GM19043 (cell line): Measurements from ENCODE around the gene ARHGEF17.

Source experiments
- ATAC-seq: cut with Tn5 transposase; IDR thresholded peaks from one replicate; pipeline ENCODE4 v1.9.1; 2021; ENCODE audit warnings: low read depth; ENCODE audit not compliant: unreplicated experiment

ARHGEF17 gene

DNA sequence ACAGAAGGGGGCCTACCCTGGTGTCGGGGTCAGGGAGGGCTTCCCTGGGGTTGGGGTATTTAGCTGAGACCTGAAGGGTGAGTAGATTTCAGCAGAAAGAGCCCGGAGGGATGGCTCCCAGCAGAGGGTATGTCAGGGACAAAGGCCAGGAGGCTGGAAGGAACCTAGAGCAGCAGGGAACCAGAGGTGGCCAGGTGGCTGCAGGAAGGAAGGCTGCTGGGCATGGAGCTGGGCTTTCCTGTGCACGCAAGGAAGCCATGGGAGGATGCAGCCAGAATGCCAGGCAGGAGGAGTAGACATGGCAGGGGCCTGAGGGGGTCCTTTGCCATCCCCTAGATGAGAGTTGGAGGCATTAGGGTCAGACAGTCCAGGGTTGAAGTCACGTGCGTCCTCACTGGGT, 40.8 kb downstream of the ARHGEF17 start:
- ATAC-seq: no peak

DNA sequence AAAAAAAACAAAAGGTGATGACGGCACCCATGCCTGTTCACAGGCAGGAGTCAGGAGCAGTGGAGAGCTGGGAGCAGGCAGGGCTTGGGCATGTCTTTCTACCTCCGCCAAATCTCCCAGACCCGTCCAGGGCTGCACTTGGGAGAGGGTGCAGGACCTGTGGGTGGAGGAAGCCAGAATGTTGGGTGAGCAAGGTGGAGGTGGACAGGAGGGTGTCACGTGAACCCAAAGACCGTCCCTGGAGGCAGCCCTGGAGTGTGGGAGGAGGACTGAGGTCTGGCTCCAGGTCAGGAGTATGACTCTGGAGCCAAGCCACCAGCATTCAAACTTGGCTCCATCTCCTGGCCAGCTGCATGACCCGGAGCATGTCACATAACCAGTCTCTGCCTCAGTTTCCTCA, 41.6 kb downstream of the ARHGEF17 start:
- no peak for ATAC-seq

GRCh38 chr11:73350908-73351636, 43.0 kb downstream of the ARHGEF17 start:
- no peak for ATAC-seq

- no peak for ATAC-seq
Observed at GRCh38 chr11:73353422-73353821, 45.3 kb downstream of the ARHGEF17 start.

- ATAC-seq: no peak
Observed at GRCh38 chr11:73355109-73355508, 47.0 kb downstream of the ARHGEF17 start.

DNA sequence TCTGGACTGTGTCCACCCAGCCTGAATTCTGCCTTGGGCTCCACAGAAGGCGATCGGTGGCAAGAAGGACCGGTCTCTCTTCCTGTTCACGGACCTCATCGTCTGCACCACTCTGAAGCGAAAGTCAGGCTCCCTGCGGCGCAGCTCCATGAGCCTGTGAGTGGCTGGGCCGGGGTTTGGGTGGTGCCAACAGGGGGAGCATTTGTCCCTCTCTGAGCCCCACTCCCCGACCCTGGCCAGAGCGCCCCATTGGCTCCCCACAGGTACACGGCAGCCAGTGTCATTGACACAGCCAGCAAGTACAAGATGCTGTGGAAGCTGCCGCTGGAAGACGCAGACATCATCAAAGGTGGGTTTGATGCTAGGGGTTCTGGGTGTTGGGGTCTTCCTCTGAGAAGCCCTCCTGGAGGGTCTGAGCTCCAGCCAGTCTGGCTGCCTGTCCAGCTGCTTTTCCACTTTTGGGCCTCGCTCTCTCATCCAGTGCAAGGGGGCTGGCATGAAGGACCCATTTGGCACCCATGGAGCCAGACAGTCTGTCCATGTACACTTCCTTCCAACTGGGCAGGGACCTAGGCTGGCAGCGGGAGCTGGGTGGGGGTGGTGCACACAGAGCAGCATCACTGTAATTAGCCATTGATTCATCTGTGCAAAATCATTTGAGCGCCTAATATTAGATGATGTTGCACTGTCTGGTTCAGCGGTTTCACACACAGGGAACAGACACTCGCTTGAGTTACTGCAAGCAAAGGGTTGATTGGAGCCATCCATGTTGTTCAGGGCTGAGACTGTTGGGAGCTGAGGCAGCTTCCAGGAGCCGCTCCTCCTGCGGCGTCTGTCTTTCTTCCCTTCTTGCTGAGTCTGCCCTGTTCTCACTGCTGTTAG, 49.1 kb downstream of the ARHGEF17 start:
- no peak for ATAC-seq

DNA sequence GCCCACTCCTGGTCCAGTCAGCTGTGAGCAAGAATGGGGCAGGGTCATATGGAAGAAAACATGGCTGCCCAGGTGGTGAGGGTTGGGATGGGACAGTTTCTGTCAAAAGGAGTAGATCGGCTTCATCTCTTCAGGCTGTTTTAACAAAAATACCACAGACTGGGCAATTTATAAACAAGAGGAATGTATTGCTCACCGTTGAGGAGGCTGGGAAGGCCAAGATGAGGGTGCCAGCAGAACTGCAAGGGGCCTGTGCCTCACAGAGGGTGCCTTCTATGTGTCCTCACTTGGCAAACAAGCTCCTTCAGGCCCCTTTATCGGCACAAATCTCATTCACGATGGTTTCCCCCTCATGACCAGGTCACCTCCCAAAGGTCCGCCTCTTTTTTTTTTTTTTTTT, 50.0 kb downstream of the ARHGEF17 start:
- ATAC-seq: no peak

GRCh38 chr11:73359341-73359740, 51.3 kb downstream of the ARHGEF17 start:
- ATAC-seq: no peak

- no peak for ATAC-seq
Observed at GRCh38 chr11:73359930-73360742, 52.1 kb downstream of the ARHGEF17 start.

DNA sequence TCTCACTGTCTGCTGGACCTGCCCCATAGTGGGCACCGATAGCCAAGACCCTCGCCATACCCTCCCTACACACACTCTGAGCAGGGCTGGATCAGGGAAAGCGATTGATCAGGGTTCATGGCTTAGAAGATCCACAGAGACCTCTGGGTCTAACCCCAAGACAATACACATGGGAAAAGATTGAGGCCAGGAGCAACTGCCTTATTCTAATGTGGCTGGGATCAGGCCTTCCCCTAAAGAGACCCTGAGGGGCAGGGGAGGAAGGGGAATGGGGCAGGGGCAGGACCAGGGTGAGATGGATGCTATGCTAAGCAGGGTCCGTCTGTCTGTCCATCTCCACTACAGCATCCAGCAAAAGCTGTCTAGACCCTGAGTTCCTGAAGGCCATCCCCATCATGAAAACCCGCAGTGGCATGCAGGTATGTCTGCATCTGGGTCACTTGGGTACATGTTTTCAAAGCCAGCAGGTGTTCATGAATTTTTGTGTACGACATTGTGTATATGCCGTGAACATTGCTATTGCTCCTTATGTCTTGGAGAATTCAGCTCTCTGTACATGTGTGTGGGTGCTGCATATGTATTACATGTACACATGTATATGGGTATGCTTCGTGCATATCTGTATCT, 52.8 kb downstream of the ARHGEF17 start:
- ATAC-seq: no peak

GRCh38 chr11:73361953-73362776, 54.1 kb downstream of the ARHGEF17 start:
- ATAC-seq: no peak

DNA sequence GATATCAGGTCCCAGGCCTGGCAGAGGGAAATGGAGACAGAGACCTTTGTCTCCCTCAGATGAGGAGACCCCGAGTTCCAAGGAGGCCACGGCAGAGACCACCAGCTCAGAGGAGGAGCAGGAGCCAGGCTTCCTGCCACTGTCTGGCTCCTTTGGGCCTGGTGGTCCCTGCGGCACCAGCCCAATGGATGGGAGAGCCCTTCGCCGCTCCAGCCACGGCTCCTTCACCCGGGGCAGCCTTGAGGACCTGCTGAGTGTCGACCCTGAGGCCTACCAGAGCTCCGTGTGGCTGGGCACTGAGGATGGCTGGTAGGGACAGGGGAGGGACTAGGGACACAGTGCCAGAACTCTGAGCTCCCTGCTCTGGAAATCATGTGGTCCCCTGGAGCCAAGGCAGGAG, 55.1 kb downstream of the ARHGEF17 start:
- no peak for ATAC-seq

DNA sequence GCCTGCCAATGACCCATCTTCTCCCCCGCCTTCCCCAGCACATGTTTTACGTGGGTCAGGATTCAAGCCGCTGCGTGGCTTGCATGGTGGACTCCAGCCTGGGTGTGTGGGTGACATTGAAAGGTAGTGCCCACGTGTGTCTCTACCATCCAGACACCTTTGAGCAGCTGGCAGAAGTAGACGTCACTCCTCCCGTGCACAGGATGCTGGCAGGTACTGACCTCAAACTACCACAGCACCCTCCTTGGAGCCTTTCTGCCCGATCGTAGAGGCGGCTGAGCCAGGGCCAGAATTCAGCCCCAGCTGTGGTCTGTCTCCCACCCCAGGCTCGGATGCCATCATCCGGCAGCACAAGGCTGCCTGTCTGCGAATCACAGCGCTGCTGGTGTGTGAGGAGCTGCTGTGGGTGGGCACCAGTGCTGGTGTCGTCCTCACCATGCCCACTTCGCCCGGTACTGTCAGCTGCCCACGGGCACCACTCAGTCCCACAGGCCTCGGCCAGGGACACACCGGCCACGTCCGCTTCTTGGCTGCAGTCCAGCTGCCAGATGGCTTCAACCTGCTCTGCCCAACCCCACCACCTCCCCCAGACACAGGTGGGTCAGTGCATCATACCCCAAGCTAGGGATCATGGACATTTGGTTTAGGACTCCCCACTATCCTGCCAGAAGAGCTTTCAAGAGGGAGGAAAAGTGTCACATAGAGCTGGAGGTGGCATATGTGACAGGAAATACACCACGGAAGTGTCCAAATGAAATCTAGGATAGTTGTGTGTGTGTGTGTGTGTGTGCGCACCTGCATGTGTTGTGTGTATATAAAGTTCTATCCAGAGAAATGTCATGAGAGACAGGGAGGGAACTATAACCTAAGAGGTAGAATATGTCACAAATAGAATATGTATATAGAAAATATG, 57.5 kb downstream of the ARHGEF17 start:
- ATAC-seq: no peak

DNA sequence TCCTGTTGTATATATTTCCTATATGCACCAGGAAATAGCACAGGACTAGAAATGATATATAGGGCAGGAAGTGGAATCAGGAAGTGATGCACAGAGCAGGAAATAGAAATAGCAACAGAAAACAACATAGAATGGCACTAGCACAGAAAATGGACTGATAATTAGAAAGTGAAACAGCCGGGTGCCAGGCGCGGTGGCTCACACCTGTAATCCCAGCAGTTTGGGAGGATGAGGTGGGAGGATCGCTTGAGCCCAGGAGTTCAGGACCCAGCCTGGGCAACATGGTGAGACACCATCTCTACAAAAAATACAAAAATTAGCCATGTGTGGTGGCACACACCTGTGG, 58.2 kb downstream of the ARHGEF17 start:
- ATAC-seq: no peak

DNA sequence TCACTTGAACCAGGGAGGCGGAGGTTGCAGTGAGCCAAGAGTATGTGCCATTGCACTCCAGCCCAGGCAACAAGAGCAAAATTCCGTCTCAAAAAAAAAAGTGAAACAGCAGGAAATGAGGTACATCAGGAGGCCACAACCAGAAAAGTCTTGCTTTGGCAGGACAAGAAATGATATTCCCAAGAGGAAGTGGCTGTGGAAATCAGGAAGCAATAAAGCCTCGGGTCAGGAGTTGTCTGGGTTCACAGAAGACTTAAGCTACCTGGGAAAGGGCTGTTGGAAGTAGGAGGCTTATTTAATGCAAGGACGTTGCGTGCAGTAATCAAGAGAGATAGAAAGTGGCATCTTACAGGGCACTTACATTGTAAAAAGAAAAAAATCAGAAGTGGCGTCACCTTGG, 58.9 kb downstream of the ARHGEF17 start:
- ATAC-seq: no peak

DNA sequence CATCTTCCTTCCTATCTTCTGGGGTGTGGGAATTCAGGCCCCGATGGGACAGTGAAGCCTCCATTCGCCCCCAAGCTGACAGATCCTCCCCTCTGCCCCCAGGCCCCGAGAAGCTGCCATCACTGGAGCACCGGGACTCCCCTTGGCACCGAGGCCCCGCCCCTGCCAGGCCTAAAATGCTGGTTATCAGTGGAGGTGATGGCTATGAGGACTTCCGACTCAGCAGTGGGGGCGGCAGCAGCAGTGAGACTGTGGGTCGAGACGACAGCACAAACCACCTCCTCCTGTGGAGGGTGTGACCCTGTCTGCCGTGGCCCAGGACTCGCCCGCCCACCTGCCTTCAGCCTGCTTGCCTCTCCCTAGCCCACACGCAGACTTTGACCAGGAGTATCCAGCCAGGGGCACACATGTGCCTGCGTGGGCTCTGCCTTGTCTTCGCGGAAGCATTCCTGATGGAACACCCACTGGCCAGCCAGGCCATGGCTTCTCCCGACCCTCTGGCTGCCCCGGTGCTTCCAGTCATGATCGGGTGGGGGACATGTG, 59.5 kb downstream of the ARHGEF17 start:
- no peak for ATAC-seq

DNA sequence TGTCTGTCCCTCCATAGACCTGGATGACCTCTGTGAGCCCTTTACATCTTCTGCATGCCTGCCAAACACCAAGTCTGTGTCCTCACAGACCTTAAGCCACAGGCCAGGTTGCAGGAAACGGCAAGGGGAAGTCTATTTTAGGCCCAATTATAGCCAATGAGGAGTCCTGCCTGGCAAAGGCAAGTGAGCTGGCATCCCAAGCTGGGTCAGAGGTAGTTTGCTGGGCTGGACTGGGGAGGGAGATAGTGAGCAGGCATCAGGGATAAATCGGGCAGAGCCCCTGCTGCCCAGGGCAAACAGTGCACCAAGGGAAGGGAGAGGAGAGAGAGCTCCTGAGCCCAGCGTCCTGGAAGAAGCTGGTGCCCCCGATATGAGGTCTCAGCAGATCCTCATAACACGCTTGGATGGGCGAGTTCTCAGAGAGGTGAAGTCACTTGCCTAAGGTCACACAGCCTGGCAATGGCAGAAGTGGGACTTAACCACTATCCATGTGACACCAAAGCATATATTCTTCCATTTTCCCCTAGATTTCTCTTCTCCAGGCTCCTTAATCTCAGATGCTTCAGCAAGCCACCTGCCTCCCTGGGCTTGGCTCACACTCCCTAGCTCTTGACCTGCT, 64.4 kb downstream of the ARHGEF17 start:
- no peak for ATAC-seq

GRCh38 chr11:73374151-73374550, 66.1 kb downstream of the ARHGEF17 start:
- ATAC-seq: no peak
